H9 (cell line): Measurements from ENCODE around the gene COL11A1. TPM values are rescaled to one million over a fixed set of nuclear protein-coding genes. Genes with fewer than 3 reads are reported as not detected.

ENCODE experiments used
- DNase-seq: peaks from one replicate; pipeline ENCODE4 v3.0.0-alpha.2; 2017
- H2AFZ ChIP-seq: one replicate; pipeline ENCODE4 v1.6.1; 2013; ENCODE audit warnings: mild to moderate bottlenecking, low read length, control low read depth, moderate library complexity
- H2AK5ac ChIP-seq: 2 replicates; pipeline ENCODE4 v1.6.1; 2013; ENCODE audit warnings: low read length, control low read depth, mixed read lengths; ENCODE audit not compliant: insufficient read length
- H2BK120ac ChIP-seq: one replicate; pipeline ENCODE4 v1.6.1; 2013; ENCODE audit warnings: low read depth, mild to moderate bottlenecking, low read length, control low read depth, inconsistent platforms; ENCODE audit not compliant: poor library complexity, severe bottlenecking
- H2BK12ac ChIP-seq: 2 replicates; pipeline ENCODE4 v1.6.1; 2013; ENCODE audit warnings: low read length, control low read depth, mixed read lengths, low read depth; ENCODE audit not compliant: insufficient read length
- H2BK15ac ChIP-seq: 2 replicates; pipeline ENCODE4 v1.6.1; 2013; ENCODE audit warnings: low read depth, low read length, control low read depth
- H2BK20ac ChIP-seq: one replicate; pipeline ENCODE4 v1.6.1; 2013; ENCODE audit warnings: low read depth, mild to moderate bottlenecking, low read length, control low read depth, inconsistent platforms; ENCODE audit not compliant: poor library complexity, severe bottlenecking
- H2BK5ac ChIP-seq: 2 replicates; pipeline ENCODE4 v1.6.1; 2013; ENCODE audit warnings: low read length, control low read depth, mixed read lengths; ENCODE audit not compliant: insufficient read length
- H3K14ac ChIP-seq: 2 replicates; pipeline ENCODE4 v1.6.1; 2013; ENCODE audit warnings: low read length, control low read depth; ENCODE audit not compliant: insufficient read depth
- H3K18ac ChIP-seq: 2 replicates; pipeline ENCODE4 v1.6.1; 2013; ENCODE audit warnings: low read depth, mild to moderate bottlenecking, mixed read lengths, low read length, control low read depth; ENCODE audit not compliant: insufficient read length
- H3K23ac ChIP-seq: 2 replicates; pipeline ENCODE4 v1.6.1; 2013; ENCODE audit warnings: low read length, control low read depth, mixed read lengths, low read depth; ENCODE audit not compliant: insufficient read length
- H3K23me2 ChIP-seq: 2 replicates; pipeline ENCODE4 v1.6.1; 2013; ENCODE audit warnings: low read depth, mild to moderate bottlenecking, mixed read lengths, low read length, control low read depth; ENCODE audit not compliant: insufficient read length, poor library complexity, severe bottlenecking
- H3K27ac ChIP-seq: 2 replicates; pipeline ENCODE4 v1.5.1; 2013; ENCODE audit warnings: low read length, control low read depth, mixed read lengths, low read depth; ENCODE audit not compliant: insufficient read length
- H3K27me3 ChIP-seq: 2 replicates; pipeline ENCODE4 v1.6.1; 2013; ENCODE audit warnings: low read length, control low read depth, inconsistent platforms; ENCODE audit not compliant: insufficient read depth
- H3K4ac ChIP-seq: 2 replicates; pipeline ENCODE4 v1.6.1; 2013; ENCODE audit warnings: low read depth, mild to moderate bottlenecking, control low read depth, inconsistent platforms, low read length, moderate library complexity
- H3K4me1 ChIP-seq: 2 replicates; pipeline ENCODE4 v1.6.1; 2013; ENCODE audit warnings: low read length, control low read depth, inconsistent platforms; ENCODE audit not compliant: insufficient read depth
- H3K4me2 ChIP-seq: 2 replicates; pipeline ENCODE4 v1.6.1; 2013; ENCODE audit warnings: low read length, control low read depth, mixed read lengths; ENCODE audit not compliant: insufficient read length, insufficient read depth
- H3K56ac ChIP-seq: 2 replicates; pipeline ENCODE4 v1.6.1; 2013; ENCODE audit warnings: low read depth, mild to moderate bottlenecking, mixed read lengths, low read length, control low read depth; ENCODE audit not compliant: insufficient read length
- H3K79me1 ChIP-seq: 2 replicates; pipeline ENCODE4 v1.6.1; 2013; ENCODE audit warnings: low read depth, mild to moderate bottlenecking, moderate library complexity, low read length, control low read depth, inconsistent platforms; ENCODE audit not compliant: insufficient read depth, poor library complexity, severe bottlenecking
- H3K79me2 ChIP-seq: 2 replicates; pipeline ENCODE4 v1.6.1; 2013; ENCODE audit warnings: low read length, control low read depth, inconsistent platforms; ENCODE audit not compliant: insufficient read depth
- H3K9ac ChIP-seq: 2 replicates; pipeline ENCODE4 v1.6.1; 2013; ENCODE audit warnings: low read length, control low read depth, mixed read lengths; ENCODE audit not compliant: insufficient read length; ENCODE audit errors: extremely low read depth
- H3K9me3 ChIP-seq: one replicate; pipeline ENCODE4 v1.6.1; 2013; ENCODE audit warnings: low read depth, low read length, inconsistent platforms; ENCODE audit not compliant: control insufficient read depth
- H3T11ph ChIP-seq: one replicate; pipeline ENCODE4 v1.6.1; 2013; ENCODE audit warnings: mild to moderate bottlenecking, low read length, control low read depth, inconsistent platforms
- H4K20me1 ChIP-seq: one replicate; pipeline ENCODE4 v1.6.1; 2013; ENCODE audit not compliant: control insufficient read depth, insufficient read length, insufficient read depth
- H4K5ac ChIP-seq: 2 replicates; pipeline ENCODE4 v1.6.1; 2013; ENCODE audit warnings: low read depth, mild to moderate bottlenecking, mixed read lengths, low read length, control low read depth; ENCODE audit not compliant: insufficient read length
- H4K8ac ChIP-seq: replicated peaks from 2 replicates; pipeline ENCODE4 v1.6.1; 2013; ENCODE audit warnings: low read length, control low read depth, mixed read lengths, low read depth; ENCODE audit not compliant: insufficient read length
- H4K91ac ChIP-seq: 2 replicates; pipeline ENCODE4 v1.6.1; 2013; ENCODE audit warnings: low read depth, mild to moderate bottlenecking, moderate library complexity, mixed read lengths, low read length, control low read depth; ENCODE audit not compliant: insufficient read length
- H3K27ac Mint-ChIP-seq, 3 experiments: 2 replicates in 2 of 3; 3 replicates in 1 of 3; pipeline ENCODE4 v1.8.0; 2020 to 2021; ENCODE audit warnings: mixed read lengths in 3 of 3, mild to moderate bottlenecking in 1 of 3, moderate library complexity in 1 of 3
- H3K27me3 Mint-ChIP-seq: 2 replicates; pipeline ENCODE4 v1.8.0; 2021; ENCODE audit warnings: low read depth, mild to moderate bottlenecking, moderate library complexity, mixed read lengths
- H3K36me3 Mint-ChIP-seq, 3 experiments: 2 replicates in 2 of 3; 3 replicates in 1 of 3; pipeline ENCODE4 v1.8.0; 2020 to 2021; ENCODE audit warnings: low read depth in 3 of 3, mixed read lengths in 3 of 3; ENCODE audit not compliant: insufficient read depth in 1 of 3
- H3K4me1 Mint-ChIP-seq, 2 experiments: 2 replicates each; pipeline ENCODE4 v1.8.0; 2020; ENCODE audit warnings: mixed read lengths in 2 of 2
- H3K4me3 Mint-ChIP-seq, 2 experiments: 2 replicates in 1 of 2; 3 replicates in 1 of 2; pipeline ENCODE4 v1.8.0; 2020 to 2021; ENCODE audit warnings: mild to moderate bottlenecking in 2 of 2, mixed read lengths in 2 of 2, moderate library complexity in 1 of 2
- H3K9me3 Mint-ChIP-seq, 2 experiments: 2 replicates in 1 of 2; 3 replicates in 1 of 2; pipeline ENCODE4 v1.8.0; 2020; ENCODE audit warnings: mild to moderate bottlenecking in 2 of 2, mixed read lengths in 2 of 2, moderate library complexity in 1 of 2
- total RNA-seq: library from RNA; stranded (reverse); gene quantifications from 2 replicates; pipeline ENCODE4 v1.2.1, GENCODE V29; 2021
- TF ChIP-seq, protein P1 (sequence below): fragments of 200-600 bp; sonication (generic); conservative IDR thresholded peaks from 3 replicates; pipeline ENCODE4 v1.8.0; 2021; ENCODE audit warnings: antibody characterized with exemption, mild to moderate bottlenecking

Gene COL11A1
- total RNA-seq, 1 experiment from 2014 or later: 7.5 TPM

DNA sequence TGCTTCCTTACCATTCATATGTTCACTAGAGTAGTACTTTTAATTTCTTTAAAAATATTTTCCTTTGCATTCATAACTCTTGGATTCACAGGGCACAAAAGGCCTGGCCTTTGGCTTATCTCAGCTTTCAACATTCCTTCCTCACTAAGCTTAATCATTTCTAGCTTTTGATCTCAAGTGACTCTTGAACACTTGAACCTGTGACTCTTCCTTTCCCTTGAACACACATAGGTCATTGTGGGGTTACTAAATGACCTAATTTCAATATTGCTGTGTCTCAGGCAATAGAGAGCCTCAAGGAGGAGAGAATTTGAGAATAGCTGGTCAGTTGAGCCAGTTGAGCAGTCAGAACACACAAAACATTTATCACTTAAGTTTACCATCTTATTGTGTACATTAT is 49.9 kb downstream of the COL11A1 start:
- H3K4ac ChIP-seq: no peak overlapping the region
- H2BK5ac ChIP-seq: no peak overlapping the region
- H3K27ac Mint-ChIP-seq: no peak overlapping the region
- TF ChIP-seq, protein P1, sequence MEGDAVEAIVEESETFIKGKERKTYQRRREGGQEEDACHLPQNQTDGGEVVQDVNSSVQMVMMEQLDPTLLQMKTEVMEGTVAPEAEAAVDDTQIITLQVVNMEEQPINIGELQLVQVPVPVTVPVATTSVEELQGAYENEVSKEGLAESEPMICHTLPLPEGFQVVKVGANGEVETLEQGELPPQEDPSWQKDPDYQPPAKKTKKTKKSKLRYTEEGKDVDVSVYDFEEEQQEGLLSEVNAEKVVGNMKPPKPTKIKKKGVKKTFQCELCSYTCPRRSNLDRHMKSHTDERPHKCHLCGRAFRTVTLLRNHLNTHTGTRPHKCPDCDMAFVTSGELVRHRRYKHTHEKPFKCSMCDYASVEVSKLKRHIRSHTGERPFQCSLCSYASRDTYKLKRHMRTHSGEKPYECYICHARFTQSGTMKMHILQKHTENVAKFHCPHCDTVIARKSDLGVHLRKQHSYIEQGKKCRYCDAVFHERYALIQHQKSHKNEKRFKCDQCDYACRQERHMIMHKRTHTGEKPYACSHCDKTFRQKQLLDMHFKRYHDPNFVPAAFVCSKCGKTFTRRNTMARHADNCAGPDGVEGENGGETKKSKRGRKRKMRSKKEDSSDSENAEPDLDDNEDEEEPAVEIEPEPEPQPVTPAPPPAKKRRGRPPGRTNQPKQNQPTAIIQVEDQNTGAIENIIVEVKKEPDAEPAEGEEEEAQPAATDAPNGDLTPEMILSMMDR: no peak
- no peaks in the 10 kb centered on the region for H3K79me2 ChIP-seq
- no peak overlapping the region for H2BK120ac ChIP-seq
- no peak overlapping the region for H4K8ac ChIP-seq
- H3K79me1 ChIP-seq: no peaks in the 10 kb centered on the region
- no peak overlapping the region for H3K9ac ChIP-seq
- H3K27me3 ChIP-seq: no peaks in the 10 kb centered on the region
- H4K91ac ChIP-seq: no peak overlapping the region
- DNase-seq: no peak
- no peaks in the 10 kb centered on the region for H3K23me2 ChIP-seq
- H3K18ac ChIP-seq: no peak overlapping the region
- H4K5ac ChIP-seq: no peak overlapping the region
- no peak overlapping the region for H3K14ac ChIP-seq
- H3K4me3 Mint-ChIP-seq: no peak overlapping the region
- H3K27ac ChIP-seq: no peak overlapping the region
- H3K36me3 Mint-ChIP-seq: no peaks in the 10 kb centered on the region
- H4K20me1 ChIP-seq: no peaks in the 10 kb centered on the region
- no peaks in the 10 kb centered on the region for H3K4me1 ChIP-seq
- H3K23ac ChIP-seq: no peak overlapping the region
- H2AK5ac ChIP-seq: no peak overlapping the region
- H3K9me3 Mint-ChIP-seq: no peaks in the 10 kb centered on the region
- H2AFZ ChIP-seq: no peak overlapping the region
- H3K4me1 Mint-ChIP-seq: no peaks in the 10 kb centered on the region
- H3T11ph ChIP-seq: no peak overlapping the region
- H2BK20ac ChIP-seq: no peak overlapping the region
- H3K9me3 ChIP-seq: no peaks in the 10 kb centered on the region
- H2BK15ac ChIP-seq: no peak overlapping the region
- H3K27me3 Mint-ChIP-seq: no peaks in the 10 kb centered on the region
- H2BK12ac ChIP-seq: no peak overlapping the region
- no peak overlapping the region for H3K56ac ChIP-seq
- no peak overlapping the region for H3K4me2 ChIP-seq
